Liver (tissue), 3 donors: ENCODE measurements around the gene GNAI2.
A peak's percentile ranks its signal among the peaks of the same experiment; 100 is the strongest.

Source experiments
- EGR1 ChIP-seq, 2 donors: IDR thresholded peaks; 2 replicates each; pipeline ENCODE4 v1.6.1; 2016 to 2018; ENCODE audit warnings: antibody characterized with exemption in 2 of 2, low read depth in 2 of 2
- FOXA1 ChIP-seq: IDR thresholded peaks from 2 replicates; pipeline ENCODE4 v1.6.1; 2016; ENCODE audit warnings: antibody characterized with exemption
- GABPA ChIP-seq, 2 donors: IDR thresholded peaks in 1 of 2; conservative IDR thresholded peaks in 1 of 2; 2 replicates each; pipeline ENCODE4 v1.6.1; 2016; ENCODE audit warnings: antibody characterized with exemption in 2 of 2, mild to moderate bottlenecking in 1 of 2, moderate library complexity in 1 of 2
- JUND ChIP-seq, 2 donors: IDR thresholded peaks; 2 replicates each; pipeline ENCODE4 v1.6.1; 2016; ENCODE audit warnings: antibody characterized with exemption in 2 of 2
- NR2F2 ChIP-seq: IDR thresholded peaks from 2 replicates; pipeline ENCODE4 v1.6.1; 2016; ENCODE audit warnings: antibody characterized with exemption
- RAD21 ChIP-seq, 2 donors: IDR thresholded peaks; 2 replicates each; pipeline ENCODE4 v1.6.1; 2016; ENCODE audit warnings: antibody characterized with exemption in 2 of 2, mild to moderate bottlenecking in 2 of 2
- SP1 ChIP-seq: IDR thresholded peaks from 2 replicates; pipeline ENCODE4 v1.6.1; 2018; ENCODE audit warnings: antibody characterized with exemption, mild to moderate bottlenecking
- TAF1 ChIP-seq: conservative IDR thresholded peaks from 2 replicates; pipeline ENCODE4 v1.6.1; 2016; ENCODE audit warnings: antibody characterized with exemption, mild to moderate bottlenecking
- YY1 ChIP-seq: IDR thresholded peaks from 2 replicates; pipeline ENCODE4 v1.6.1; 2016; ENCODE audit warnings: antibody characterized with exemption, mild to moderate bottlenecking
- TF ChIP-seq, protein P1 (sequence below): fragments of 150-350 bp; IDR thresholded peaks from 2 replicates; pipeline ENCODE4 v1.5.1; 2017; ENCODE audit warnings: improper control_type of control experiment, low read depth, low read length; ENCODE audit not compliant: missing input control
- TF ChIP-seq, protein P2 (sequence below): IDR thresholded peaks from 2 replicates; pipeline ENCODE4 v1.6.1; 2016; ENCODE audit warnings: antibody characterized with exemption
- TF ChIP-seq, protein P3 (sequence below): IDR thresholded peaks from 2 replicates; pipeline ENCODE4 v1.6.1; 2016; ENCODE audit warnings: antibody characterized with exemption
- TF ChIP-seq, protein P4 (sequence below): IDR thresholded peaks from 2 replicates; pipeline ENCODE4 v1.6.1; 2016; ENCODE audit warnings: antibody characterized with exemption, mild to moderate bottlenecking
- TF ChIP-seq, protein P5 (sequence below): IDR thresholded peaks from 2 replicates; pipeline ENCODE4 v1.6.1; 2016; ENCODE audit warnings: antibody characterized with exemption
- donor health status: healthy.
- donor health status: healthy.

DNA sequence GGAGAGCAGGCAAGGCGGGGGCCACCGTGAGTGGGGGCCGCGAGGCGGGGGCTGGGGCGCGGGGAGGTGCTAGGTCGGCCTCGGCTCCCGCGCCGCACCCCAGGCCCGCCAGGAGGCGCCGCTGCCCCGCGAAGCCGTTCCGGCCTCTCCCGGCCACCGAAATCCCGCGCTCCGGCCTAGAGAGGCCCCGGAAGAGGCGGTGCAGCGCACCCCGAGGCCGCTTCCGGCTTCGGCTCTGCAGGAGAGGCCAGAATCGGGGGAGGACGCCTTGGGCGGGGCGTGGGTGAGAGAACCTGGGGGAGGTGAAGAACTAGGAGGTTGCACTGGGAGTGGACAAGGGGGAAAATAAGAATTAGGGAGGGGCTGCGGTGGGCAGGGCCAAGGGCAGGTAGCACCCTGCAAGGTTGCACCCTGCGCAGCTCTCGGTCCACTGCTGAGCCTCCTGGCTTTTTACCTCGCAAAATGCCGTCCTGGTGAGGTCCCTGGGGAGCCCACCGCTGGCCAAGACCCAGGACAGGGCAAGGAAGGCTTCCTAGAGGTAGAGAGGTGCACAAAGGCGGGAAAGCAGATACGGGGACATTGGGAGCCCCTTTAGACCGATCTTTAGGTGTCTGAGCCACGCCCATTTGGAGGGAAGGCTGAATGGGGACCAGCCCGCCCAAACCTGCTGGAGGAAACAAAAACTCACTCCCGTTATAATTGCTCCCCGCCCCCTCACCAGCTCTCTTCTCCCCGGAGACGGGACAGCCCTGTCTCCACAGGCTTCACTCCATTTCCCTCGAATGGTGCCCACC, 8.4 kb upstream of the GNAI2 start:
- TF ChIP-seq SP1: peak; percentile 53
- TF ChIP-seq, protein P1, sequence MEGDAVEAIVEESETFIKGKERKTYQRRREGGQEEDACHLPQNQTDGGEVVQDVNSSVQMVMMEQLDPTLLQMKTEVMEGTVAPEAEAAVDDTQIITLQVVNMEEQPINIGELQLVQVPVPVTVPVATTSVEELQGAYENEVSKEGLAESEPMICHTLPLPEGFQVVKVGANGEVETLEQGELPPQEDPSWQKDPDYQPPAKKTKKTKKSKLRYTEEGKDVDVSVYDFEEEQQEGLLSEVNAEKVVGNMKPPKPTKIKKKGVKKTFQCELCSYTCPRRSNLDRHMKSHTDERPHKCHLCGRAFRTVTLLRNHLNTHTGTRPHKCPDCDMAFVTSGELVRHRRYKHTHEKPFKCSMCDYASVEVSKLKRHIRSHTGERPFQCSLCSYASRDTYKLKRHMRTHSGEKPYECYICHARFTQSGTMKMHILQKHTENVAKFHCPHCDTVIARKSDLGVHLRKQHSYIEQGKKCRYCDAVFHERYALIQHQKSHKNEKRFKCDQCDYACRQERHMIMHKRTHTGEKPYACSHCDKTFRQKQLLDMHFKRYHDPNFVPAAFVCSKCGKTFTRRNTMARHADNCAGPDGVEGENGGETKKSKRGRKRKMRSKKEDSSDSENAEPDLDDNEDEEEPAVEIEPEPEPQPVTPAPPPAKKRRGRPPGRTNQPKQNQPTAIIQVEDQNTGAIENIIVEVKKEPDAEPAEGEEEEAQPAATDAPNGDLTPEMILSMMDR: peak; percentile 89
- TF ChIP-seq, protein P2, sequence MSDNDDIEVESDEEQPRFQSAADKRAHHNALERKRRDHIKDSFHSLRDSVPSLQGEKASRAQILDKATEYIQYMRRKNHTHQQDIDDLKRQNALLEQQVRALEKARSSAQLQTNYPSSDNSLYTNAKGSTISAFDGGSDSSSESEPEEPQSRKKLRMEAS: no peak
- TF ChIP-seq, protein P3, sequence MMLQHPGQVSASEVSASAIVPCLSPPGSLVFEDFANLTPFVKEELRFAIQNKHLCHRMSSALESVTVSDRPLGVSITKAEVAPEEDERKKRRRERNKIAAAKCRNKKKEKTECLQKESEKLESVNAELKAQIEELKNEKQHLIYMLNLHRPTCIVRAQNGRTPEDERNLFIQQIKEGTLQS: no peak
- TF ChIP-seq EGR1 (IDR thresholded peaks at IDR 0.05; ENCODE audit: low read depth in 2 of 2): peak; percentile 23 to 56
- TF ChIP-seq GABPA (IDR thresholded peaks at IDR 0.05 in 1 of 2, conservative IDR thresholded peaks at IDR 0.05 in 1 of 2): peak; percentile 81 to 93
- TF ChIP-seq JUND (IDR thresholded peaks at IDR 0.05): no peak
- TF ChIP-seq TAF1: no peak
- TF ChIP-seq, protein P4, sequence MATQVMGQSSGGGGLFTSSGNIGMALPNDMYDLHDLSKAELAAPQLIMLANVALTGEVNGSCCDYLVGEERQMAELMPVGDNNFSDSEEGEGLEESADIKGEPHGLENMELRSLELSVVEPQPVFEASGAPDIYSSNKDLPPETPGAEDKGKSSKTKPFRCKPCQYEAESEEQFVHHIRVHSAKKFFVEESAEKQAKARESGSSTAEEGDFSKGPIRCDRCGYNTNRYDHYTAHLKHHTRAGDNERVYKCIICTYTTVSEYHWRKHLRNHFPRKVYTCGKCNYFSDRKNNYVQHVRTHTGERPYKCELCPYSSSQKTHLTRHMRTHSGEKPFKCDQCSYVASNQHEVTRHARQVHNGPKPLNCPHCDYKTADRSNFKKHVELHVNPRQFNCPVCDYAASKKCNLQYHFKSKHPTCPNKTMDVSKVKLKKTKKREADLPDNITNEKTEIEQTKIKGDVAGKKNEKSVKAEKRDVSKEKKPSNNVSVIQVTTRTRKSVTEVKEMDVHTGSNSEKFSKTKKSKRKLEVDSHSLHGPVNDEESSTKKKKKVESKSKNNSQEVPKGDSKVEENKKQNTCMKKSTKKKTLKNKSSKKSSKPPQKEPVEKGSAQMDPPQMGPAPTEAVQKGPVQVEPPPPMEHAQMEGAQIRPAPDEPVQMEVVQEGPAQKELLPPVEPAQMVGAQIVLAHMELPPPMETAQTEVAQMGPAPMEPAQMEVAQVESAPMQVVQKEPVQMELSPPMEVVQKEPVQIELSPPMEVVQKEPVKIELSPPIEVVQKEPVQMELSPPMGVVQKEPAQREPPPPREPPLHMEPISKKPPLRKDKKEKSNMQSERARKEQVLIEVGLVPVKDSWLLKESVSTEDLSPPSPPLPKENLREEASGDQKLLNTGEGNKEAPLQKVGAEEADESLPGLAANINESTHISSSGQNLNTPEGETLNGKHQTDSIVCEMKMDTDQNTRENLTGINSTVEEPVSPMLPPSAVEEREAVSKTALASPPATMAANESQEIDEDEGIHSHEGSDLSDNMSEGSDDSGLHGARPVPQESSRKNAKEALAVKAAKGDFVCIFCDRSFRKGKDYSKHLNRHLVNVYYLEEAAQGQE: no peak
- peak; percentile 38 for TF ChIP-seq YY1
- TF ChIP-seq RAD21 (IDR thresholded peaks at IDR 0.05): peak; percentile 80 to 84
- no peak for TF ChIP-seq NR2F2
- no peak for TF ChIP-seq FOXA1
- TF ChIP-seq, protein P5, sequence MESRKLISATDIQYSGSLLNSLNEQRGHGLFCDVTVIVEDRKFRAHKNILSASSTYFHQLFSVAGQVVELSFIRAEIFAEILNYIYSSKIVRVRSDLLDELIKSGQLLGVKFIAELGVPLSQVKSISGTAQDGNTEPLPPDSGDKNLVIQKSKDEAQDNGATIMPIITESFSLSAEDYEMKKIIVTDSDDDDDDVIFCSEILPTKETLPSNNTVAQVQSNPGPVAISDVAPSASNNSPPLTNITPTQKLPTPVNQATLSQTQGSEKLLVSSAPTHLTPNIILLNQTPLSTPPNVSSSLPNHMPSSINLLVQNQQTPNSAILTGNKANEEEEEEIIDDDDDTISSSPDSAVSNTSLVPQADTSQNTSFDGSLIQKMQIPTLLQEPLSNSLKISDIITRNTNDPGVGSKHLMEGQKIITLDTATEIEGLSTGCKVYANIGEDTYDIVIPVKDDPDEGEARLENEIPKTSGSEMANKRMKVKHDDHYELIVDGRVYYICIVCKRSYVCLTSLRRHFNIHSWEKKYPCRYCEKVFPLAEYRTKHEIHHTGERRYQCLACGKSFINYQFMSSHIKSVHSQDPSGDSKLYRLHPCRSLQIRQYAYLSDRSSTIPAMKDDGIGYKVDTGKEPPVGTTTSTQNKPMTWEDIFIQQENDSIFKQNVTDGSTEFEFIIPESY: no peak
